HepG2 (cell line): ENCODE measurements around the gene ATP9A. TPM values are rescaled to one million over a fixed set of nuclear protein-coding genes. Genes with fewer than 3 reads are reported as not detected.
A peak's percentile ranks its signal among the peaks of the same experiment; 100 is the strongest.

Experiments
- AGO2 ChIP-seq: fragments of 200-400 bp; formaldehyde crosslinking; optimal IDR thresholded peaks from 2 replicates; pipeline ENCODE3; 2017; ENCODE audit warnings: mild to moderate bottlenecking, low read depth, low read length, moderate library complexity
- AKAP8 ChIP-seq: sonication (generic); formaldehyde crosslinking; IDR thresholded peaks from 2 replicates; pipeline ENCODE4 v1.5.1; 2020; ENCODE audit warnings: mild to moderate bottlenecking, missing genetic modification reagents
- HNRNPLL ChIP-seq: fragments of 200-400 bp; formaldehyde crosslinking; IDR thresholded peaks from 2 replicates; pipeline ENCODE4 v1.6.1; 2017; ENCODE audit warnings: mild to moderate bottlenecking, low read depth, low read length; ENCODE audit not compliant: poor library complexity, severe bottlenecking
- HOXD1 ChIP-seq: sonication (generic); formaldehyde crosslinking; IDR thresholded peaks from 2 replicates; pipeline ENCODE4 v1.5.0; 2020; ENCODE audit warnings: missing genetic modification reagents
- KLF15 ChIP-seq: sonication (generic); formaldehyde crosslinking; IDR thresholded peaks from 2 replicates; pipeline ENCODE4 v1.8.1; 2023; ENCODE audit warnings: borderline replicate concordance, mild to moderate bottlenecking, inconsistent platforms, missing genetic modification reagents, mixed read lengths
- PAX8 ChIP-seq: sonication (generic); formaldehyde crosslinking; IDR thresholded peaks from 2 replicates; pipeline ENCODE4 v1.8.0; 2022; ENCODE audit warnings: mild to moderate bottlenecking, missing genetic modification reagents, borderline replicate concordance
- PHF20 ChIP-seq: sonication (generic); formaldehyde crosslinking; IDR thresholded peaks from 2 replicates; pipeline ENCODE4 v1.5.0; 2020; ENCODE audit warnings: mild to moderate bottlenecking, missing genetic modification reagents
- RNF2 ChIP-seq: fragments of 450-650 bp; conservative IDR thresholded peaks from 2 replicates; pipeline ENCODE4 v1.6.1; 2016; ENCODE audit warnings: low read depth
- ZNF224 ChIP-seq: sonication (generic); formaldehyde crosslinking; IDR thresholded peaks from 2 replicates; pipeline ENCODE4 v1.5.0; 2020; ENCODE audit warnings: mild to moderate bottlenecking, missing genetic modification reagents
- ZNF709 ChIP-seq: sonication (generic); formaldehyde crosslinking; IDR thresholded peaks from 2 replicates; pipeline ENCODE4 v1.5.0; 2020; ENCODE audit warnings: mild to moderate bottlenecking, missing genetic modification reagents
- ZNF777 ChIP-seq: sonication (generic); formaldehyde crosslinking; IDR thresholded peaks from 2 replicates; pipeline ENCODE4 v1.4.0; 2020; ENCODE audit warnings: missing genetic modification reagents
- polyA plus RNA-seq, 8 experiments: library from polyadenylated mRNA; depleted of rRNA in 3 of 8; stranded (reverse) in 7 of 8; unstranded in 1 of 8; fragments of >200 nt; fragmentation: Illumina TruSeq in 4 of 8; extraction: Trizol in 4 of 8; gene quantifications; 2 replicates each; pipeline versions ENCODE4 v1.2.1 to v1.2.3, GENCODE V29; 2011 to 2016; ENCODE audit warnings: low read depth in 4 of 8, missing spikeins in 1 of 8, mixed read lengths in 1 of 8; ENCODE audit not compliant: insufficient read depth in 1 of 8
- total RNA-seq, 5 experiments: library from RNA; depleted of rRNA; stranded (reverse); fragments of >200 nt; fragmentation: Illumina TruSeq; extraction: Trizol; gene quantifications; 2 replicates each; pipeline ENCODE4 v1.2.3, GENCODE V29; 2016; ENCODE audit warnings: low read depth in 1 of 5
- TF ChIP-seq, protein P1 (sequence below): sonication (generic); formaldehyde crosslinking; IDR thresholded peaks from 2 replicates; pipeline ENCODE4 v1.4.0; 2020; ENCODE audit warnings: missing genetic modification reagents, mild to moderate bottlenecking, borderline replicate concordance
- TF ChIP-seq, protein P2 (sequence below): IDR thresholded peaks from 2 replicates; pipeline ENCODE4 v1.6.1; 2016; ENCODE audit warnings: low read depth, control low read depth
- TF ChIP-seq, protein P3 (sequence below): sonication (generic); formaldehyde crosslinking; IDR thresholded peaks from 2 replicates; pipeline ENCODE4 v1.4.0; 2020; ENCODE audit warnings: missing genetic modification reagents
- TF ChIP-seq, protein P4 (sequence below): sonication (generic); formaldehyde crosslinking; IDR thresholded peaks from one replicate; pipeline ENCODE4 v1.5.1; 2020; ENCODE audit warnings: mild to moderate bottlenecking, missing genetic modification reagents; ENCODE audit errors: not compliant biosample characterization
- TF ChIP-seq, protein P5 (sequence below): conservative IDR thresholded peaks from 2 replicates; pipeline ENCODE4 v1.6.1; 2018; ENCODE audit warnings: missing genetic modification reagents

ATP9A gene
- total and polyA plus RNA-seq, 2 of the 13 experiments (the other 11 are each of a cell fraction or from before 2014, with no cell fraction given): 11.8 to 18.5 TPM

DNA sequence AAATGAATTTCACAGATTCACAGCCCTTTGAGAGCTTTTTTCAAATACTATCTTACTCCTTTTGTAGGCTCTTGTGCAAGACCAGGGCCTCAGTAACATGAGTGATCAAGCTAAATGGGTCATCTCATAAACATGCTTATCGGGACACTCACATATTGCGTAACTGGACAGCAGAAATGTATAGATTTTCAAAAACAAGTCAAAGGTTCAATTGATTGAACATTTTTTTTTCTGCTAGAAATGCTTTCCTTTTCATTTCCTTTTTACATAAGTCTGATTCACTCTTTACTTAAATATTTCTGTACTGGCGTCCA, 42.8 kb upstream of the ATP9A start (continued):
- TF ChIP-seq, protein P1, sequence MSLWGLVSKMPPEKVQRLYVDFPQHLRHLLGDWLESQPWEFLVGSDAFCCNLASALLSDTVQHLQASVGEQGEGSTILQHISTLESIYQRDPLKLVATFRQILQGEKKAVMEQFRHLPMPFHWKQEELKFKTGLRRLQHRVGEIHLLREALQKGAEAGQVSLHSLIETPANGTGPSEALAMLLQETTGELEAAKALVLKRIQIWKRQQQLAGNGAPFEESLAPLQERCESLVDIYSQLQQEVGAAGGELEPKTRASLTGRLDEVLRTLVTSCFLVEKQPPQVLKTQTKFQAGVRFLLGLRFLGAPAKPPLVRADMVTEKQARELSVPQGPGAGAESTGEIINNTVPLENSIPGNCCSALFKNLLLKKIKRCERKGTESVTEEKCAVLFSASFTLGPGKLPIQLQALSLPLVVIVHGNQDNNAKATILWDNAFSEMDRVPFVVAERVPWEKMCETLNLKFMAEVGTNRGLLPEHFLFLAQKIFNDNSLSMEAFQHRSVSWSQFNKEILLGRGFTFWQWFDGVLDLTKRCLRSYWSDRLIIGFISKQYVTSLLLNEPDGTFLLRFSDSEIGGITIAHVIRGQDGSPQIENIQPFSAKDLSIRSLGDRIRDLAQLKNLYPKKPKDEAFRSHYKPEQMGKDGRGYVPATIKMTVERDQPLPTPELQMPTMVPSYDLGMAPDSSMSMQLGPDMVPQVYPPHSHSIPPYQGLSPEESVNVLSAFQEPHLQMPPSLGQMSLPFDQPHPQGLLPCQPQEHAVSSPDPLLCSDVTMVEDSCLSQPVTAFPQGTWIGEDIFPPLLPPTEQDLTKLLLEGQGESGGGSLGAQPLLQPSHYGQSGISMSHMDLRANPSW (CRISPR knock-in tag): no peak
- TF ChIP-seq KLF15 (no peak), AGO2 (no peak), PHF20 (CRISPR knock-in tag) (no peak), ZNF777 (CRISPR knock-in tag) (no peak), RNF2 (no peak), HNRNPLL (no peak), HOXD1 (CRISPR knock-in tag) (peak; percentile 74), ZNF224 (CRISPR knock-in tag) (no peak), PAX8 (CRISPR knock-in tag) (no peak), AKAP8 (no peak), ZNF709 (CRISPR knock-in tag) (no peak)
- TF ChIP-seq, protein P2, sequence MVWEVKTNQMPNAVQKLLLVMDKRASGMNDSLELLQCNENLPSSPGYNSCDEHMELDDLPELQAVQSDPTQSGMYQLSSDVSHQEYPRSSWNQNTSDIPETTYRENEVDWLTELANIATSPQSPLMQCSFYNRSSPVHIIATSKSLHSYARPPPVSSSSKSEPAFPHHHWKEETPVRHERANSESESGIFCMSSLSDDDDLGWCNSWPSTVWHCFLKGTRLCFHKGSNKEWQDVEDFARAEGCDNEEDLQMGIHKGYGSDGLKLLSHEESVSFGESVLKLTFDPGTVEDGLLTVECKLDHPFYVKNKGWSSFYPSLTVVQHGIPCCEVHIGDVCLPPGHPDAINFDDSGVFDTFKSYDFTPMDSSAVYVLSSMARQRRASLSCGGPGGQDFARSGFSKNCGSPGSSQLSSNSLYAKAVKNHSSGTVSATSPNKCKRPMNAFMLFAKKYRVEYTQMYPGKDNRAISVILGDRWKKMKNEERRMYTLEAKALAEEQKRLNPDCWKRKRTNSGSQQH (CRISPR knock-in tag): no peak
- TF ChIP-seq, protein P3, sequence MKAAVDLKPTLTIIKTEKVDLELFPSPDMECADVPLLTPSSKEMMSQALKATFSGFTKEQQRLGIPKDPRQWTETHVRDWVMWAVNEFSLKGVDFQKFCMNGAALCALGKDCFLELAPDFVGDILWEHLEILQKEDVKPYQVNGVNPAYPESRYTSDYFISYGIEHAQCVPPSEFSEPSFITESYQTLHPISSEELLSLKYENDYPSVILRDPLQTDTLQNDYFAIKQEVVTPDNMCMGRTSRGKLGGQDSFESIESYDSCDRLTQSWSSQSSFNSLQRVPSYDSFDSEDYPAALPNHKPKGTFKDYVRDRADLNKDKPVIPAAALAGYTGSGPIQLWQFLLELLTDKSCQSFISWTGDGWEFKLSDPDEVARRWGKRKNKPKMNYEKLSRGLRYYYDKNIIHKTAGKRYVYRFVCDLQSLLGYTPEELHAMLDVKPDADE (CRISPR knock-in tag): no peak
- TF ChIP-seq, protein P4, sequence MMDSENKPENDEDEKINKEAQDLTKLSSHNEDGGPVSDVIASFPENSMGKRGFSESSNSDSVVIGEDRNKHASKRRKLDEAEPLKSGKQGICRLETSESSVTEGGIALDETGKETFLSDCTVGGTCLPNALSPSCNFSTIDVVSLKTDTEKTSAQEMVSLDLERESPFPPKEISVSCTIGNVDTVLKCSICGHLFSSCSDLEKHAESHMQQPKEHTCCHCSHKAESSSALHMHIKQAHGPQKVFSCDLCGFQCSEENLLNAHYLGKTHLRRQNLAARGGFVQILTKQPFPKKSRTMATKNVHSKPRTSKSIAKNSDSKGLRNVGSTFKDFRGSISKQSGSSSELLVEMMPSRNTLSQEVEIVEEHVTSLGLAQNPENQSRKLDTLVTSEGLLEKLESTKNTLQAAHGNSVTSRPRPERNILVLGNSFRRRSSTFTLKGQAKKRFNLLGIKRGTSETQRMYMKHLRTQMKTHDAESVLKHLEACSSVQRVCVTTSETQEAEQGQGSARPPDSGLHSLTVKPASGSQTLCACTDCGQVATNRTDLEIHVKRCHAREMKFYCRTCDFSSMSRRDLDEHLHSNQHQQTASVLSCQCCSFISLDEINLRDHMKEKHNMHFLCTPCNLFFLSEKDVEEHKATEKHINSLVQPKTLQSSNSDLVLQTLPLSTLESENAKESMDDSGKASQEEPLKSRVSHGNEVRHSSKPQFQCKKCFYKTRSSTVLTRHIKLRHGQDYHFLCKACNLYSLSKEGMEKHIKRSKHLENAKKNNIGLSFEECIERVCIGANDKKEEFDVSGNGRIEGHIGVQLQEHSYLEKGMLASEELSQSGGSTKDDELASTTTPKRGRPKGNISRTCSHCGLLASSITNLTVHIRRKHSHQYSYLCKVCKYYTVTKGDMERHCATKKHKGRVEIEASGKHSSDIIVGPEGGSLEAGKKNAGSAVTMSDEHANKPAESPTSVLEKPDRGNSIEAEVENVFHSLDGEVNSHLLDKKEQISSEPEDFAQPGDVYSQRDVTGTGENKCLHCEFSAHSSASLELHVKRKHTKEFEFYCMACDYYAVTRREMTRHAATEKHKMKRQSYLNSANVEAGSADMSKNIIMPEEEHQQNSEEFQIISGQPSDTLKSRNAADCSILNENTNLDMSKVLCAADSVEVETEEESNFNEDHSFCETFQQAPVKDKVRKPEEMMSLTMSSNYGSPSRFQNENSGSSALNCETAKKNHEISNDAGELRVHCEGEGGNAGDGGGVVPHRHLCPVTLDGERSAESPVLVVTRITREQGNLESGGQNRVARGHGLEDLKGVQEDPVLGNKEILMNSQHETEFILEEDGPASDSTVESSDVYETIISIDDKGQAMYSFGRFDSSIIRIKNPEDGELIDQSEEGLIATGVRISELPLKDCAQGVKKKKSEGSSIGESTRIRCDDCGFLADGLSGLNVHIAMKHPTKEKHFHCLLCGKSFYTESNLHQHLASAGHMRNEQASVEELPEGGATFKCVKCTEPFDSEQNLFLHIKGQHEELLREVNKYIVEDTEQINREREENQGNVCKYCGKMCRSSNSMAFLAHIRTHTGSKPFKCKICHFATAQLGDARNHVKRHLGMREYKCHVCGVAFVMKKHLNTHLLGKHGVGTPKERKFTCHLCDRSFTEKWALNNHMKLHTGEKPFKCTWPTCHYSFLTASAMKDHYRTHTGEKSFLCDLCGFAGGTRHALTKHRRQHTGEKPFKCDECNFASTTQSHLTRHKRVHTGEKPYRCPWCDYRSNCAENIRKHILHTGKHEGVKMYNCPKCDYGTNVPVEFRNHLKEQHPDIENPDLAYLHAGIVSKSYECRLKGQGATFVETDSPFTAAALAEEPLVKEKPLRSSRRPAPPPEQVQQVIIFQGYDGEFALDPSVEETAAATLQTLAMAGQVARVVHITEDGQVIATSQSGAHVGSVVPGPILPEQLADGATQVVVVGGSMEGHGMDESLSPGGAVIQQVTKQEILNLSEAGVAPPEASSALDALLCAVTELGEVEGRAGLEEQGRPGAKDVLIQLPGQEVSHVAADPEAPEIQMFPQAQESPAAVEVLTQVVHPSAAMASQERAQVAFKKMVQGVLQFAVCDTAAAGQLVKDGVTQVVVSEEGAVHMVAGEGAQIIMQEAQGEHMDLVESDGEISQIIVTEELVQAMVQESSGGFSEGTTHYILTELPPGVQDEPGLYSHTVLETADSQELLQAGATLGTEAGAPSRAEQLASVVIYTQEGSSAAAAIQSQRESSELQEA: no peak
- TF ChIP-seq, protein P5, sequence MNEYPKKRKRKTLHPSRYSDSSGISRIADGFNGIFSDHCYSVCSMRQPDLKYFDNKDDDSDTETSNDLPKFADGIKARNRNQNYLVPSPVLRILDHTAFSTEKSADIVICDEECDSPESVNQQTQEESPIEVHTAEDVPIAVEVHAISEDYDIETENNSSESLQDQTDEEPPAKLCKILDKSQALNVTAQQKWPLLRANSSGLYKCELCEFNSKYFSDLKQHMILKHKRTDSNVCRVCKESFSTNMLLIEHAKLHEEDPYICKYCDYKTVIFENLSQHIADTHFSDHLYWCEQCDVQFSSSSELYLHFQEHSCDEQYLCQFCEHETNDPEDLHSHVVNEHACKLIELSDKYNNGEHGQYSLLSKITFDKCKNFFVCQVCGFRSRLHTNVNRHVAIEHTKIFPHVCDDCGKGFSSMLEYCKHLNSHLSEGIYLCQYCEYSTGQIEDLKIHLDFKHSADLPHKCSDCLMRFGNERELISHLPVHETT (CRISPR knock-in tag): 0 out of 2 replicates have a peak, but pooled peaks have one; percentile 48
